Activated CD4-positive, alpha-beta T cell treated with anti-CD3 and anti-CD28 coated beads for 36 hours (primary cell): Measurements from ENCODE around the gene TTC31. TPM values are rescaled to one million over a fixed set of nuclear protein-coding genes. Genes with fewer than 3 reads are reported as not detected.

Source experiments
- ATAC-seq: fragments of 200-7000 bp; cut with Tn5 transposase; one replicate; pipeline ENCODE4 v1.10.0; 2021; ENCODE audit warnings: mild to moderate bottlenecking, moderate library complexity
- CTCF ChIA-PET: fragments of 350-600 bp; sonication (Branson Sonifier 250); formaldehyde crosslinking; loops from one replicate; lab custom pipeline; 2021; ENCODE audit warnings: antibody characterized with exemption; lab: Charles Lee
- POLR2A ChIA-PET: fragments of 350-600 bp; sonication (Branson Sonifier 250); formaldehyde crosslinking; loops from one replicate; lab custom pipeline; 2021; ENCODE audit warnings: antibody characterized with exemption, inconsistent platforms; lab: Charles Lee
- DNase-seq: peaks from one replicate; pipeline ENCODE4 v3.0.0-alpha.2; 2020
- H3K27ac Mint-ChIP-seq: one replicate; pipeline ENCODE4 v1.8.0; 2021; ENCODE audit warnings: mixed read lengths
- H3K27me3 Mint-ChIP-seq: one replicate; pipeline ENCODE4 v1.8.0; 2021; ENCODE audit warnings: mixed read lengths
- H3K36me3 Mint-ChIP-seq: one replicate; pipeline ENCODE4 v1.8.0; 2021; ENCODE audit warnings: low read depth, mixed read lengths
- H3K4me1 Mint-ChIP-seq: one replicate; pipeline ENCODE4 v1.8.0; 2021; ENCODE audit warnings: mixed read lengths
- H3K4me3 Mint-ChIP-seq: one replicate; pipeline ENCODE4 v1.8.0; 2021; ENCODE audit warnings: mild to moderate bottlenecking, moderate library complexity, mixed read lengths
- H3K9me3 Mint-ChIP-seq: one replicate; pipeline ENCODE4 v1.8.0; 2021; ENCODE audit warnings: low read depth, mixed read lengths
- intact Hi-C, 2 experiments: fragments of 100-400 bp; cut with DNase I in 1 of 2; cut with micrococcal nuclease in 1 of 2; formaldehyde crosslinking; loops; one replicate each; pipeline versions ENCODE4 v1.14.2 to v1.15.1; 2022 to 2024; cut with DNase I, micrococcal nuclease
- total RNA-seq, 2 experiments: library from RNA; stranded (reverse); gene quantifications; one replicate each; pipeline ENCODE4 v1.2.3, GENCODE V29; 2021

TTC31 gene
- total RNA-seq, 2 experiments from 2014 or later: 24.0 to 24.6 TPM

DNA sequence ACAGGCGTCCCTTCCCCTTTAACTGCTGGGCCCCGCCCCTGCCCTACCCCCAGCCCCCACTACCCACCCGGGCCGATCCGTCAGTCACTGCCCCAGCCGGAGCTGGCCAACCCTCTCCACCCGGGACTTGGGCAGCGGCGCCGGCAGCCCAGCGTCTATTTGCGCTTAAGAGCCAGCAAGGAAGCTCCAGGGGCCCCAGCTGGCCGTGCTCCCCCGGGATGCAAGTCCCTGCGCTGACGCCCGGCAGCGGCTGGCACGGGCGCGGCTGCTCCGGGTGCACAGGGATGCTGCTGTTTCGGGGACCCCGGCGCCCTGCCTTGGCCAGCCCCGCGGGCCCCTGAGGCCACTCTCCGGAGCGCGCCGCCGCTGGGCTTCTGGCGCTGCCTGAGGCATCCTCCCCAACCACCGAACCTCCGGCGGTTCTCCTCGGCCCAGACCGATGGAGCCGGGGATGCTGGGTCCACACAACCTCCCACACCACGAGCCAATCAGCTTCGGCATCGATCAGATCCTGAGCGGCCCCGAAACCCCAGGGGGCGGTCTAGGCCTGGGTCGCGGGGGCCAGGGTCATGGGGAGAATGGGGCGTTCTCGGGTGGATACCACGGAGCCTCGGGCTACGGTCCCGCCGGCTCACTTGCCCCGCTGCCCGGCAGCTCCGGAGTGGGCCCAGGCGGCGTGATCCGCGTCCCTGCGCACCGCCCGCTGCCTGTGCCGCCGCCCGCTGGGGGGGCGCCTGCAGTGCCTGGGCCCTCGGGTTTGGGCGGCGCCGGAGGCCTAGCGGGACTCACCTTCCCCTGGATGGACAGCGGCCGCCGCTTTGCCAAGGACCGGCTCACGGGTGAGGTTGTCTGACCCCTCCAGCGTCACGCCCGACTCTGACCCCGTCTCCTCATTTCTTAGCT is 31.7 kb downstream of the TTC31 start, which contains the start of gene TLX2:
Gene TLX2, plus strand, starts transcription at position 83 of the 903 bp plus-strand sequence. Its CDS starts 357 bp downstream, at position 440.
- ChIA-PET CTCF (interaction anchor here (0.9 to 1.3 kb wide), 4 partner anchors 11 to 75 kb away, joined by 3 read pairs; no protein-coding TSS in a partner anchor), POLR2A (interaction anchor here (1.3 kb wide), 1 partner anchor 56 kb away, joined by 4 read pairs; the partner anchor contains the start of gene WBP1)
- ATAC-seq: peak; percentile 20
- no peak within 1 kb of the TSS for H3K27ac Mint-ChIP-seq
- peaks cover 17% of the 10 kb centered on the region for H3K4me1 Mint-ChIP-seq
- H3K9me3 Mint-ChIP-seq: no peaks in the 10 kb centered on the region
- peaks cover 8% of the 10 kb centered on the region for H3K36me3 Mint-ChIP-seq
- DNase-seq: peak; percentile 43
- intact Hi-C loops: loop anchor here in 1 of 2 experiments (1.0 to 2.0 kb wide), 2 partner anchors 15 to 40 kb away; partner anchors contain the start of genes DOK1 and LBX2
- peak within 1 kb of the TSS; percentile 57 for H3K4me3 Mint-ChIP-seq
- peaks cover 64% of the 10 kb centered on the region for H3K27me3 Mint-ChIP-seq

DNA sequence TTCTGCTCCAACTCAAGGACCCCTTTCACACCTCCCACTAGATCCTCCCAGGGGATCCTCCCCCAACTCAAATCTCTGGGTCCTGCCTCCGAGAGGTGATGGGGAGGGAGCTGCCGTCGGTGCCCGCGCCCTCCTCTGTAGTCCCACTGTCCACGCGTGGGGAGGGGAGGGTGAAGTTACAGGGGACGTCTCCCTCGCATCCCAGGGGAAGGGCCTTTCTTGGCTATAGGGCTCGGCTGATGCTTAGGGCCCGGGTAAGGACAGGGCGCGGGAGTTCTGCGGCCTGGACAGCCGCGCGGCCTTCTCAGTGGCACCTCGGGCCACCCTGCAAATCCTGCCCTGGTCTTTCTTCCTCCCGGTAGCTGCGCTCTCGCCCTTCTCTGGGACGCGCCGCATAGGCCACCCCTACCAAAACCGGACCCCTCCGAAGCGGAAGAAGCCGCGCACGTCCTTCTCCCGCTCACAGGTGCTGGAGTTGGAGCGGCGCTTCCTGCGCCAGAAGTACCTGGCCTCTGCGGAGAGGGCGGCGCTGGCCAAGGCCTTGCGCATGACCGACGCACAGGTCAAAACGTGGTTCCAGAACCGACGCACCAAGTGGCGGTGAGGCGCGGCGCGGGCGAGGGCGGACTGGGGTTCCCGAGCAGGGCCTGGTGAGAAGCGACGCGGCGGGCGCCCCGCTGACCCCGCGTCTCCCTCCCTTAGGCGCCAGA is 32.5 kb downstream of the TTC31 start:
- Mint-ChIP-seq H3K4me1 (peaks cover 16% of the 10 kb centered on the region), H3K9me3 (no peaks in the 10 kb centered on the region), H3K27me3 (peaks cover 69% of the 10 kb centered on the region), H3K27ac (no peak overlapping the region), H3K36me3 (peaks cover 8% of the 10 kb centered on the region), H3K4me3 (peak overlapping the region; percentile 57)
- ChIA-PET POLR2A (interaction anchor here (1.1 to 1.6 kb wide), 3 partner anchors 10 to 57 kb away, joined by 3 to 4 read pairs (median 3); partner anchors contain the start of genes AUP1, DQX1, HTRA2 and WBP1), CTCF (interaction anchor here (0.6 to 1.3 kb wide), 4 partner anchors 12 to 1265 kb away, joined by 3 read pairs; no protein-coding TSS in a partner anchor)
- intact Hi-C loops: loop anchor here in 1 of 2 experiments (2.0 kb wide), 1 partner anchor 39 kb away; the partner anchor contains the start of gene DOK1
- ATAC-seq (no peak), DNase-seq (peak; percentile 35)

DNA sequence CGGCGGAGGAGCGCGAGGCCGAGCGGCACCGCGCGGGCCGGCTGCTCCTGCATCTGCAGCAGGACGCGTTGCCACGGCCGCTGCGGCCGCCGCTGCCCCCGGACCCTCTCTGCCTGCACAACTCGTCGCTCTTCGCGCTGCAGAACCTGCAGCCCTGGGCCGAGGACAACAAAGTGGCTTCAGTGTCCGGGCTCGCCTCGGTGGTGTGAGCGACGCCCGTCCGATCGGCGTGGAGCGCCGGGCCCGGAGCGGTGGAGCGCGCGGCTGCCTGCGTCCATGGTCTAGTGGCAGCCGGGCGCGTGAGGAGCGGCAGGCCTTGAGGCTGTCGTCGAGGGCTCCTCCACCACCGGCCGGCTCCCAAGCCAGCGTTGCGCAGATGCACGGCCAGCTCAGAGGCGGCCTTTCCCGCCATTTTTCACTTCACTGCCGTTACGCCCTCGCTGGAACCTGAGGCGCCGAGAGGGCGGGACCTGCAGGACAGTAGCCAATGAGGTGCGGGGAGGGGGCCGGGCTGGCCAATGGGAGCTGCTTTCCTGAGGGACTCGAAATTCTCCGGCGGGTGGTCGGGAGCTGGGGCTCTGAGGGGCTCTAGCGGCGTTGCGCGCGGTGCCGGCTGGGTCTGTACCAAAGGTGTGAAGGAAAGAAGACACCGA is 33.2 kb downstream of the TTC31 start:
- no peak overlapping the region for H3K27ac Mint-ChIP-seq
- peaks cover 14% of the 10 kb centered on the region for H3K4me1 Mint-ChIP-seq
- peak; percentile 85 for ATAC-seq
- ChIA-PET CTCF (interaction anchor here (0.6 to 1.3 kb wide), 6 partner anchors 13 to 1266 kb away, joined by 3 to 4 read pairs (median 3); no protein-coding TSS in a partner anchor), POLR2A (interaction anchor here (1.0 to 1.6 kb wide), 4 partner anchors 9 to 58 kb away, joined by 3 to 4 read pairs (median 3); partner anchors contain the start of genes AUP1, DQX1, HTRA2 and WBP1)
- H3K4me3 Mint-ChIP-seq: peak overlapping the region; percentile 46
- peaks cover 8% of the 10 kb centered on the region for H3K36me3 Mint-ChIP-seq
- DNase-seq: peak; percentile 84
- no peaks in the 10 kb centered on the region for H3K9me3 Mint-ChIP-seq
- intact Hi-C loops: loop anchor here in 1 of 2 experiments (2.0 kb wide), 1 partner anchor 39 kb away; the partner anchor contains the start of gene DOK1
- H3K27me3 Mint-ChIP-seq: peaks cover 70% of the 10 kb centered on the region

DNA sequence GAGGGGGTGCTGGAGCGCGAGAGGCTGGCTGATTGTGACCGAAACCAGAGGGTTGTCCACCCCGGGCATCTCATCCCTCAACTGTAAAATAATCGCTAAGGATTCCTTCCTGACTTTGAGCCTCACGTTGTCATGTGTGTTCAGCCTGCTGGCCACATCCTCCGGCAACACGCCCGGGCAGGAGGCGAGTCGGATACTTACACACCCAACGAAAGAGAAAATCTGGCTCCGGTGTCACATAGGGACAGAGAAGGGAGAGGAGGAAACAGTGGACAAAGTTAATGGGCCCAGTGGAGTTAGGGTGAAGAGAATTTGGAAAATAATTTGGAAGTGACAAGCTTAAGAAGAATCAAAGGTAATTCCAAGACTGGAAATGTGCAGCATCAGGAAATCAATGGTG is 33.8 kb downstream of the TTC31 start:
- H3K4me1 Mint-ChIP-seq: peaks cover 14% of the 10 kb centered on the region
- no peak overlapping the region for H3K27ac Mint-ChIP-seq
- CTCF ChIA-PET: interaction anchor here (0.7 to 1.2 kb wide), 4 partner anchors 12 to 780 kb away, joined by 3 to 4 read pairs (median 3); no protein-coding TSS in a partner anchor
- ATAC-seq (no peak), DNase-seq (no peak)
- POLR2A ChIA-PET: interaction anchor here (1.0 to 1.6 kb wide), 2 partner anchors 10 to 13 kb away, joined by 3 read pairs; partner anchors contain the start of genes AUP1 and HTRA2
- peaks cover 66% of the 10 kb centered on the region for H3K27me3 Mint-ChIP-seq
- H3K9me3 Mint-ChIP-seq: no peaks in the 10 kb centered on the region
- intact Hi-C loops: no loop called here
- peaks cover 8% of the 10 kb centered on the region for H3K36me3 Mint-ChIP-seq
- H3K4me3 Mint-ChIP-seq: no peak overlapping the region

DNA sequence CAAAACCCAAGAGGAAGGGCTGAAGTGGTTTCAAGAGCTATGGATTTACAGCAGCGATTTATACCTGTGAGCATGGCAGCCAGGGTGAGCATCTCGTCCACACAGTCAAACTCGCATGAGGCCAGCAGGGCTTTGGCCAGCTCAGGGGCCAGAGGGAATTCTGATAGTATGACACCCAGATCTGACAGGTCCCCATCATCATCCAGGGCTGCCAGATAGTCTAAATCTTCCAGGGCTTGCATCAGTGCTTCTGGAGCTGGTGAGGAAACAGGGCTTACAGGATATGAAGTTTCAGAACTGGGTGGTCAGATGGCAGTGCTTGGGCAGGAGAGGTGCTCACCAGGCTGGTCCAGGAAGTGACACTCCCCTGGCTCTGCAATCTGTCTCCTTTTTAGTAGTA is 39.6 kb downstream of the TTC31 start:
- ATAC-seq (no peak), DNase-seq (no peak)
- ChIA-PET CTCF (no interaction called here), POLR2A (no interaction called here)
- Mint-ChIP-seq H3K4me3 (no peak overlapping the region), H3K27me3 (peaks cover 30% of the 10 kb centered on the region), H3K36me3 (peaks cover 18% of the 10 kb centered on the region), H3K9me3 (no peaks in the 10 kb centered on the region), H3K27ac (no peak overlapping the region), H3K4me1 (peaks cover 10% of the 10 kb centered on the region)
- intact Hi-C loops: no loop called here

DNA sequence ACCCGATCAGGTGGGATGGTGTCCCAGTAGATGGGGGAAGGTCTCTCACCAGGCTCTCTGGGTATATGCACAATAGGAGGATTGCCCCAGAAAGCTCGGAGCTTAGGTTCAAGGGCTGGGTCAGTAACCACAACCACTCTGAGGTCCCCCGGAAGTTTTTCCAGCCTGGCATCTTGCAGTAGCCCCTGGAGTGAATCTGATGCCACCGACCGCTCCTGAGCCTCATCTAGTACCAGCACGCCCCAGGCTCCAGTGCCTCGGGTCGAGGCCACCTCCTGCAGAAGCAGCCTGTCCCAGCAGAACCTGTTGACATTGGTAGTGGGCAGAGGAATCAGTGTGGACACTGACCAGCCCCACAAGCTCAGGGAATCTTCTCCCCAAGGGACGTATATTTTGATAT is 41.1 kb downstream of the TTC31 start:
- ATAC-seq (no peak), DNase-seq (no peak)
- ChIA-PET POLR2A (no interaction called here), CTCF (no interaction called here)
- Mint-ChIP-seq H3K9me3 (no peaks in the 10 kb centered on the region), H3K27me3 (peaks cover 17% of the 10 kb centered on the region), H3K36me3 (peaks cover 32% of the 10 kb centered on the region), H3K4me1 (peaks cover 19% of the 10 kb centered on the region), H3K4me3 (no peak overlapping the region), H3K27ac (no peak overlapping the region)
- intact Hi-C loops: no loop called here

DNA sequence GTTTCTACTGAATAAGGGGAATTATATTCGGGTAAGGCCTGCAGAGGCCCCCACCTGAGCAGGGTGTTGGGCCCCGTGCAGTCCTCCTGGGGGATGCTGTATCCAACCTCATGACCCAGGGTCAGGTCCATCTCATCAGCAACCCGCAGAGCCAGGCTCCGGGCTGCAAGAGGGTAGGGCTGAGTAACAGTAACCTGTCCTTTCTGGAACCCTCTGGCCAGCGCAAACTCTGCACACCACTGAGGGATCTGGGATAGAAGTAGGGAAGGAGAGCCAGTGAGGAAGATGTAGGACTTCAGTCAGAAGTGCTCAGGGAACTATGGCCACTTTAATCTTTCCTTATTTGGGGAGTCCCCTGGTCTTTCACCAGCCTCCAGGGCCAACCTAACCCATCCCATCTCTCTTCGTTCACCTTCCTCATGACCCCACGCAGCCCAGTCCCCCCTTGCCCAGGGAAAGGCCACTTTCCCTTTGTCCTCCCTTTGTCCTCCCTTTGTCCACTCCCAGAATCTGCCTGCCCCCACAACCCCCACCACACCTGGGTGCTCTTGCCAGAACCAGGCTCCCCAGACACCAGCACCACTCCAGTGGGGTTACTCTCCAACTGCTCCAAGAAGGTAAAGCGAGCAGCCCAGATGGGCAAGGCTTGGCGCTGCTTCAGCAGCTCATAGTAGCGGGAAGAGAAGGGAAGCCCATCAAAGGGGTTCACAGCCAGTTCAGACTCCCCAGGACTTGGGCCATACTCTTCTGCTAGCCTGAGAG is 42.3 kb downstream of the TTC31 start:
- CTCF ChIA-PET: interaction anchor here (1.0 kb wide), 1 partner anchor 52 kb away, joined by 3 read pairs; the partner anchor contains the start of gene MRPL53
- Mint-ChIP-seq H3K27ac (no peak overlapping the region), H3K9me3 (no peaks in the 10 kb centered on the region), H3K27me3 (peaks cover 11% of the 10 kb centered on the region), H3K36me3 (peaks cover 36% of the 10 kb centered on the region), H3K4me3 (no peak overlapping the region), H3K4me1 (peaks cover 19% of the 10 kb centered on the region)
- intact Hi-C loops: no loop called here
- ATAC-seq (no peak), DNase-seq (no peak)
- POLR2A ChIA-PET: interaction anchor here (0.8 kb wide), 1 partner anchor 9 kb away, joined by 3 read pairs; no protein-coding TSS in a partner anchor

DNA sequence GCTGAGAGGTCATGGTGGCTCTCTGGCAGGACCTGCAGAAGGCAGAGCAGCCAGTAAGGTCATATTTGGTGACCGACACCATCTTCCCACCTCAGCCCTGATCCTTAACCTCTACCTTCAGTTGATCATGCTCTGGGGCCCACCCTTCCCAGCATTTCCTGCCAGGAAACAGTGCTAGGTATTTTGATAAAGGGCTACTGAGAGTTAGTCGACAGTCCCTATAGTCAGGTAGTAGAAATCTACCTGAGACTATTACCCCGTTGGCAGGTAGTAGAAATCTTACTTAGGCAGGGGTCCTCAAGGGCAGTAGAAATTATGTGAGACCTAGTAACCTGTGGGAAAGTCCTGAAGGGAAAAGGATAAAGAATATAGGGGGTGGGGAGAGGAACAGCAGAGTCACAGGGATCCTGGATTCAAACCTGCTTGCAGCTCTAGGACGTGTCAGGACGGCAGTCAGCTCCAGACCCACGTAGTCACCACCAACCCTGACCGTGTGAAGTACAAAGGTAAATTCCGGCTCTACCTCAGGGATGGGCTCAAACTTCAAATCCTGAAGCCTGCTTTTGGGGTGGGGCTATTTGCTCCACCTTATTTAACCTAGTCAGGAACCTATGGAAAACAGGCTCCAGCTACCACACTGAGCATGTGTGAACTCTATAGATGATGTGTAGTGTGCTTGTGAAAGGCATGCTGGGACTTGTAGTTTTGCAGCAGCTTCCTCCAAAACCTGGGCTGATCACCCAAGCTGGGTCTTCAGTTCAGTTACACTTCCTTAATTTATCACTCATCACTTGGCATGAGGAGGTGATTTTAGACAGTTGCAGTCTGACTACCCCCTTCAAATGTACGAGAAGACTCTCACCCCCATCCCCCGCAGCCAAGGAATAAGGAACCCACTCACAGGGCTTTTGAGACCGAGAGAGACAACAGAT is 43.1 kb downstream of the TTC31 start, which contains the start of gene DQX1:
Gene DQX1, minus strand, starts transcription at position 515 of the 932 bp plus-strand sequence. Its CDS starts 502 bp downstream, at position 13.
- peak; percentile 41 for DNase-seq
- H3K4me1 Mint-ChIP-seq: peaks cover 23% of the 10 kb centered on the region
- no peaks in the 10 kb centered on the region for H3K9me3 Mint-ChIP-seq
- CTCF ChIA-PET: interaction anchor here (0.7 to 1.1 kb wide), 3 partner anchors 42 to 53 kb away, joined by 3 to 6 read pairs (median 5); partner anchors contain the start of genes CCDC142, MRPL53 and TTC31
- POLR2A ChIA-PET: interaction anchor here (0.6 to 1.2 kb wide), 5 partner anchors 10 to 71 kb away, joined by 3 to 4 read pairs (median 4); partner anchors contain the start of genes INO80B and WBP1
- ATAC-seq: no peak
- H3K4me3 Mint-ChIP-seq: peak within 1 kb of the TSS; percentile 13
- H3K27me3 Mint-ChIP-seq: peaks cover 5% of the 10 kb centered on the region
- intact Hi-C loops: no loop called here
- H3K27ac Mint-ChIP-seq: peak within 1 kb of the TSS; percentile 6
- H3K36me3 Mint-ChIP-seq: peaks cover 39% of the 10 kb centered on the region
